Metanephros (tissue), 2 donors: ENCODE data around the gene APH1A. TPM values are rescaled to one million over a fixed set of nuclear protein-coding genes. Genes with fewer than 3 reads are reported as not detected.
A peak's percentile ranks its signal among the peaks of the same experiment; 100 is the strongest.

Experiments
- small RNA-seq: library from RNA; depleted of rRNA; stranded (forward); fragments of <200 nt; gene quantifications from one replicate; pipeline ENCODE3, GENCODE V24; 2014; ENCODE audit warnings: low replicate concordance
- total RNA-seq: library from RNA; depleted of rRNA; stranded (reverse); fragments of >200 nt; gene quantifications from one replicate; pipeline ENCODE4 v1.2.3, GENCODE V29; 2014

APH1A gene
- total RNA-seq = 83.3 TPM

DNA sequence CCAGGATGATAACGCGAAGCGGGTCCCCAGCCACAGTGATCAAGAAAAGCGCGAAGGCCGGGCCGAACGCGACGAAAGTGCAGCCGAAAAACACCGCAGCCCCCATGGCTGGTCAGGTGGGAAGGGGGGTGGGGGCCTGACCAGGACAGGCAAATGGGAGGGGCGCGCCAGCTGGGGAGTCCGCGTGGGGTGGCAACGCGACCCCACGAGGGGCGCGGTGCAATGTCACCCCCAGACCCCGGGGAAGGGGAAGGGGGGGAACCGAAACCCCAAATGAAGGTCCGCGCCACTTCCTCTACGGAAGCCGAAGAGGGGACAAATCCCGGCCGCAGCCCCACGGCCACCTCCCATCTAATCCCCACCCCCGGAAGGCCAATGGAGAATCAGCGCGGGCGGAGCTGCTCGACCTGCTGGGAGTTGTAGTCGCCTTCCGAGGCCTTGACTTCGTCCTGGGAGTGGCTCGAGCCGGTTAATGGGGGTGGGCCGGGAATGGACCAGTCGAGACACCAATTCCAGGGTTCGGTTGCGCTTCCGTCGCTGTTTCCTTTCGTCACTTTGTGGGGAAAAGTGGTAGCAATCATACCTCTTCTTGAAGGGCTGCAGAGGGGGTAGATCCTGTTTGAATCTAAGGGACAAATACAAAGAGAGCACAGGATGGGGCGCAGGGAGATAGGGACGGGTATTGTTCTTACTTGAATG, at the start of gene APH1A:
Gene APH1A, minus strand, starts transcription at position 312 of the 699 bp plus-strand sequence. Its CDS starts 206 bp downstream, at position 106.

DNA sequence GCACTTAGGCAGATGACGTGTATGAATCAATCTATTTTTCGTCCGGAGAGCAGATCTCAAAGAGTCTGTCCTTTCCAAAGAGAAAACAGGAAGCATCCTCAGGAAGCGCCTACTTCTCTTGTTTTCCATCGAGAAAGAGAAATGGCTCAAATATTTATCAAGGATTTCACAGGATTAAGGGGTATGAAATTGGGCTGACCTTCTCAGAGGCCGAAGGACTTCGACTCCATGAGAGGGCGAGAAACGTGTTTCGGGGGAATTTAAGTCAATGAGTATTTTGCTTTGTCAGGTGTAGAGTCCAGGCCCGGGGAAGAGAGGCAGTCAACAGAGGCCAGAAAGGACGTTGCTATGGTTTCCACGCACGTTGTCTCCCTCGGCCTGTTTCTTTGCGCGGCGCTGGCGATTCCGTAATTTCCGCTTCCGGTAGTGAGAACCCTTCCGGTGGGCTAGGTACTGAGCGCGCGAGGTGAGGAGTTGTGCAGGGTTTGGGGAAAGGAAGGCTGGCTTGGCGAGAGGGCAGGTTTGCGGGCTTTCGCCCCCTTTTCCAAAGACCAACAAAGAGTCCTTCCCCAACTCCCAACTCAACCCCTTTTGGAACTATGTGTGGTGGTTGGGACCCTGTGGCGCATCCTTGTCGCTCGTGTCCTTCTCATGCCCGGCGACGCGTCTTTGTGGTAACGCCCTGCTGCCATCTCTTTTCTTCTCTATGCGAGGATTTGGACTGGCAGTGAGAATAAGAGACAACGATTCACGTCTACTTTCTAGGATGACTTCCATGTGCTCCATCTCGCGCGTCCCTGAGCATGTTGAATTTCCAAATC, 24.8 kb upstream of the APH1A start, which contains the start of gene MRPS21:
Gene MRPS21, plus strand, starts transcription at position 429 of the 821 bp plus-strand sequence. CDS start 506 bp downstream, outside the sequence.

DNA sequence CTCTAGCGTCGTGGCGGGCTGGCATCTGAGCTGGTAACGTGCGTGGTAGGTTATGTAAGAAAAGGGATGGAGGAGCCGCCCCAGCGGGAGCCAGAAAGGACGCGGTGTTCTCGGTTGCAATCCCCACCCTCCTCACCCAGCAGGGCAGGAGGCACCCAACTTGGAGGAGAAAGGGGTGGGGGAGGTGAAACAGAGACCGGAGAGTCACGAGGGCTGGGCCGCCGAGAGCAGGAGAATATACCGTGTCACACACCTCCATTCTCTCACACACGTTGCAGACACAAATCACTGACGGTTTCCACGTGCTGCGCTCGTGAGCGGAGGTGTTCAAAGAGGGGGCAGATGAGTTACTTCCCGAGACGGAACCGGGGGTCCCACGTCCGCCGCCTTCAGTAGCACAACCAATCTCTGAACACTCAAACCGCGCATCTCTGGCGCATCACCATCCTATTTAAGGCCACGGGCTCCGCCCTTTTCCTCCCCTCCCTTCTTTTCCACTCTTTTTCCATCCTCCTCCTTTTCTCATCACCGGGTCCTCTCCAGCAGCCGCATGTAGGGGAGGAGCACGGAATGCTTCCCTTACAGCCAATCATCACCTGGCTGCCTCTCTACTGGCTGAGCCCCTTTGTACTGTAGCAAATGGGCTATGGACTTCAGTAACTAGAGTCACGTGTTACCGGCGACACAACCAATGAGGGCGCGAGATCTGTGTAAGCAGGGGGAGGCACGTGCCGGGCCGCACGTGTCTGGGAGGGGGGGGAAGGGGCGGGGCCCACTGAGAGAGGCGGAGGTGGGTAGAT, 13.1 kb upstream of the APH1A start, which contains the start of gene CIART:
Gene CIART, plus strand, starts transcription at position 797 of the 800 bp plus-strand sequence. CDS start 714 bp downstream, outside the sequence.

DNA sequence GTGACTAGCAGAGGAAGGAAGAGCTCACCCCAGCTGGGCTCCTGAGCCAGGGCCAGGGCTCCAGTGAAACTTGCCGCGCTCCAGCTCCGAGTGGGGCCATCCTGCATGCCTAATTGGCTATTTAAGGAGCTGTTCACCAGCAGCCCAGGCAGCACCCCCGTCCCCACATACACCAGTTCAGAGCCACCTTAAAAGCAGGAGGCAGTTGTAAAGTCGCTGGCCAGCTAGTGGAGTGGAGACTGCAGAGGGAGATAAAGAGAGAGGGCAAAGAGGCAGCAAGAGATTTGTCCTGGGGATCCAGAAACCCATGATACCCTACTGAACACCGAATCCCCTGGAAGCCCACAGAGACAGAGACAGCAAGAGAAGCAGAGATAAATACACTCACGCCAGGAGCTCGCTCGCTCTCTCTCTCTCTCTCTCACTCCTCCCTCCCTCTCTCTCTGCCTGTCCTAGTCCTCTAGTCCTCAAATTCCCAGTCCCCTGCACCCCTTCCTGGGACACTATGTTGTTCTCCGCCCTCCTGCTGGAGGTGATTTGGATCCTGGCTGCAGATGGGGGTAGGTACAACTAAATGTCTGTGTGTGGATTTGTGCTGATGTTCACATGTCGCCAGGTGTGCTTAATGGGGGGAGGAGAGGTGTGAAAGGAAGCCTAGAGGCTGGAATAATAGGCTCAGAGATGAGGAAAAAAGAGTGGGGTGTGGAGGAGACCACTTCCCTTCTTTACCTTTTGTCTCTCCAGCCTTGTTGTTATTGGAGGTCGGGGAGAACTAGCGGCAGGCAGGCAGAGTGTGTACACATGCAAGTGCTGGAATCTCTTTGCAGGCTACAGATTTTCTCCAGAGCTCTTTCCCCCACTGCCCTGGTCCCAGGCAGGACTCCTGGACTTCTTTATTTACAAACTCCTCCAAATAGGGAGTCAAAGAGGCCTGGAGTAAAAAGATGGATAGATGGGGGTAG, 10.9 kb downstream of the APH1A start, which contains the start of gene CA14:
Gene CA14, plus strand, starts transcription at position 151 of the 962 bp plus-strand sequence. Its CDS starts 355 bp downstream, at position 506.

DNA sequence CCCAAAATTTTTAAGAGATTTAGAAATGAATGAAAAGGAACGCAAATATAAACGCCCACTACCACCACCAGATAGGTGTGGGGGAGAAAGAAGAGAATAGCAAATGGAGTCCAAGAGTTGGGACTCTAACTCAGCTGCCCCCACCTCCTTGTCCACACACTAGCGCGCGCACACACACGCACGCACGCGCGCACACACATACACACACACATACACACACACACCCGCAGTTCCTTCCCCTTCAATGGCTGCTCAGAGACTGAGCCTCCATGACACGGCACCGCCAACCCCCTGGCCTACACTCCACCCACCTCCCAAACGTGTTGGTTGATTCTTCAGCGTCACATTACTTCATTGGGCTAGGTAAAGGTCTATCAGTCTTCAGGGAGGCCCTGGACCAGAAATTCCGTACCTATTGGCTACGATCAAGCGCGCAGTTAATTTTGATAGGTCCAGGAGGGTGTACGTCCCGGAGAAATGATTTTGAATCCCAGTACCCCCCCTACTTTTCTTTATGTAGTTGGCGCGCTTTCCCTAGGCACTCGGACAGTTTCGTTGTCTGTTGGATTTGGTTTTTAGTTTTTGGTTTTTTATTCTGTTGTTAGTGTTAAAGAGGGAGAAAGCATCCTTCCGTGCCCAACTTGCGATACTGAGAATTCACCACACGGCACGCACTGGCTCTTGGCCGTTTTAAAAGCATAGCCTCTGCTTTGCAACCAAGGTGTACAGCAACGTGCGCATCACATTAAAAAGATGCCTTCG, 32.8 kb downstream of the APH1A start, which contains the start of gene ANP32E:
Gene ANP32E, minus strand, starts transcription at position 261 of the 762 bp plus-strand sequence. CDS start 326 bp downstream, outside the sequence.

Small RNAs within 50 kb of the gene (small RNA-seq; reads per million reads assigned to genes)
- gene RNU2-17P = 0.39 reads per million, percentile 50 among the genes with 10 or more reads in this experiment

Other genes starting within 250 kb of the APH1A start
- 46.2 TPM for gene VPS45, start 201.2 kb downstream of the APH1A start, total RNA-seq
- gene PLEKHO1, start 119.1 kb downstream of the APH1A start, total RNA-seq = 44.3 TPM
- gene ANP32E, start 32.9 kb downstream of the APH1A start, total RNA-seq = 34.7 TPM
- gene CA14, start 11.2 kb downstream of the APH1A start, total RNA-seq = 2.3 TPM
- gene C1orf54, start 3.8 kb upstream of the APH1A start, total RNA-seq = 23.9 TPM
- 3.2 TPM for gene CIART, start 13.5 kb upstream of the APH1A start, total RNA-seq
- gene MRPS21, start 24.8 kb upstream of the APH1A start, total RNA-seq = 40.4 TPM
- gene PRPF3, start 52.5 kb upstream of the APH1A start, total RNA-seq = 48.1 TPM
- gene RPRD2, start 95.1 kb upstream of the APH1A start, total RNA-seq = 21.1 TPM
- gene TARS2, start 218.4 kb upstream of the APH1A start, total RNA-seq = 25.6 TPM
- gene ECM1, start 239.1 kb upstream of the APH1A start, total RNA-seq = 5.4 TPM
- not detected for gene FALEC, start 246.7 kb upstream of the APH1A start, total RNA-seq